ENCODE measurements around the gene TRIM66.

DNA sequence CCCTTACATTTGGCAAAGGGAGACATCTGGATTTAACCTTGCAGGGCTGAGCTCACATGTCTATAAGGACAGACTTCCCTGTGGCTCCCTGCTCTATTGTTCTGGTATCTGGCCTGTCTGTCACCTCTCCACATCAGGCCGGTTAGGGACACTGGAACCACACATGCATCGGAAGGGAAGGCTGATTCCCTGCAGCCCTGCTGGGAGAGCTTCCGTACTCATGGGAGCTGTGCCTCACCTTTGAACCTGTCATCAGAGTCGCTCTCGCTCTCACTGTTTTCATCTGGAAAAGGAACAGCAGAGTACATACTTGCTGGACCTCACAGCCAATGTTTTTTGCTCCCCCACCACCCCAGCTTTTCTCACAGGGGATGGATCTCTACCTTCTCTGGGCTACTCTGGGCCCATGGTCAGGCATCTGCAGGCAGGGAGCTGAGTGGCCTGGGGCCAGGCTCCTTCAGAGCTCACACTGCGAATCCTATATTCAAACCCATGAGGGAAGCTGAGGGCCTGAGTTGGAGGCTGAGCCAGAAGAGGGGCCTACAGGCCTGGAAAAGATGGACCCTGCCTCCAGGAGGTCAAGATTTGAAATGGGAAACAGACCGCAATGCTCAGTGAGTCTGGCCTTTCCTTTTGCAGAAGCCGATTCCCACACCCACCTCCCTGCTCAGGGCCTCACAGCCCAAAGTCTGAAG lies 31.4 kb upstream of the TRIM66 start:
- TF ChIP-seq RAD21 (CRISPR knock-in tag; conservative IDR thresholded peaks at IDR 0.05 in 1 of 2, IDR thresholded peaks at IDR 0.05 in 1 of 2) (no peak), SP1 (CRISPR knock-in tag; IDR thresholded peaks at IDR 0.05) (no peak), ZBTB43 (CRISPR knock-in tag; IDR thresholded peaks at IDR 0.05) (no peak), FOSL1 (tag; conservative IDR thresholded peaks at IDR 0.05) (no peak), TAF9B (IDR thresholded peaks at IDR 0.05; ENCODE audit: partially characterized antibody) (no peak), ZNF197 (CRISPR knock-in tag; IDR thresholded peaks at IDR 0.05; ENCODE audit: low read depth) (no peak)
- TF ChIP-seq, protein P1, sequence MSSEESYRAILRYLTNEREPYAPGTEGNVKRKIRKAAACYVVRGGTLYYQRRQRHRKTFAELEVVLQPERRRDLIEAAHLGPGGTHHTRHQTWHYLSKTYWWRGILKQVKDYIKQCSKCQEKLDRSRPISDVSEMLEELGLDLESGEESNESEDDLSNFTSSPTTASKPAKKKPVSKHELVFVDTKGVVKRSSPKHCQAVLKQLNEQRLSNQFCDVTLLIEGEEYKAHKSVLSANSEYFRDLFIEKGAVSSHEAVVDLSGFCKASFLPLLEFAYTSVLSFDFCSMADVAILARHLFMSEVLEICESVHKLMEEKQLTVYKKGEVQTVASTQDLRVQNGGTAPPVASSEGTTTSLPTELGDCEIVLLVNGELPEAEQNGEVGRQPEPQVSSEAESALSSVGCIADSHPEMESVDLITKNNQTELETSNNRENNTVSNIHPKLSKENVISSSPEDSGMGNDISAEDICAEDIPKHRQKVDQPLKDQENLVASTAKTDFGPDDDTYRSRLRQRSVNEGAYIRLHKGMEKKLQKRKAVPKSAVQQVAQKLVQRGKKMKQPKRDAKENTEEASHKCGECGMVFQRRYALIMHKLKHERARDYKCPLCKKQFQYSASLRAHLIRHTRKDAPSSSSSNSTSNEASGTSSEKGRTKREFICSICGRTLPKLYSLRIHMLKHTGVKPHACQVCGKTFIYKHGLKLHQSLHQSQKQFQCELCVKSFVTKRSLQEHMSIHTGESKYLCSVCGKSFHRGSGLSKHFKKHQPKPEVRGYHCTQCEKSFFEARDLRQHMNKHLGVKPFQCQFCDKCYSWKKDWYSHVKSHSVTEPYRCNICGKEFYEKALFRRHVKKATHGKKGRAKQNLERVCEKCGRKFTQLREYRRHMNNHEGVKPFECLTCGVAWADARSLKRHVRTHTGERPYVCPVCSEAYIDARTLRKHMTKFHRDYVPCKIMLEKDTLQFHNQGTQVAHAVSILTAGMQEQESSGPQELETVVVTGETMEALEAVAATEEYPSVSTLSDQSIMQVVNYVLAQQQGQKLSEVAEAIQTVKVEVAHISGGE (CRISPR knock-in tag; IDR thresholded peaks at IDR 0.05), result no peak
- TF ChIP-seq, protein P2, sequence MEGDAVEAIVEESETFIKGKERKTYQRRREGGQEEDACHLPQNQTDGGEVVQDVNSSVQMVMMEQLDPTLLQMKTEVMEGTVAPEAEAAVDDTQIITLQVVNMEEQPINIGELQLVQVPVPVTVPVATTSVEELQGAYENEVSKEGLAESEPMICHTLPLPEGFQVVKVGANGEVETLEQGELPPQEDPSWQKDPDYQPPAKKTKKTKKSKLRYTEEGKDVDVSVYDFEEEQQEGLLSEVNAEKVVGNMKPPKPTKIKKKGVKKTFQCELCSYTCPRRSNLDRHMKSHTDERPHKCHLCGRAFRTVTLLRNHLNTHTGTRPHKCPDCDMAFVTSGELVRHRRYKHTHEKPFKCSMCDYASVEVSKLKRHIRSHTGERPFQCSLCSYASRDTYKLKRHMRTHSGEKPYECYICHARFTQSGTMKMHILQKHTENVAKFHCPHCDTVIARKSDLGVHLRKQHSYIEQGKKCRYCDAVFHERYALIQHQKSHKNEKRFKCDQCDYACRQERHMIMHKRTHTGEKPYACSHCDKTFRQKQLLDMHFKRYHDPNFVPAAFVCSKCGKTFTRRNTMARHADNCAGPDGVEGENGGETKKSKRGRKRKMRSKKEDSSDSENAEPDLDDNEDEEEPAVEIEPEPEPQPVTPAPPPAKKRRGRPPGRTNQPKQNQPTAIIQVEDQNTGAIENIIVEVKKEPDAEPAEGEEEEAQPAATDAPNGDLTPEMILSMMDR (IDR thresholded peaks at IDR 0.05 in 2 of 3, conservative IDR thresholded peaks at IDR 0.05 in 1 of 3; ENCODE audit: insufficient read depth in 2 of 3, low read depth in 1 of 3, low read length in 3 of 3), result no peak

All from K562 (cell line).